ENCODE measurements around the gene FARSA.
"Not testable (repeated sequence)": the region's sequence is repeated elsewhere in the genome, so short reads cannot be mapped to it uniquely, and the experiment has no call there.

The FARSA gene

DNA sequence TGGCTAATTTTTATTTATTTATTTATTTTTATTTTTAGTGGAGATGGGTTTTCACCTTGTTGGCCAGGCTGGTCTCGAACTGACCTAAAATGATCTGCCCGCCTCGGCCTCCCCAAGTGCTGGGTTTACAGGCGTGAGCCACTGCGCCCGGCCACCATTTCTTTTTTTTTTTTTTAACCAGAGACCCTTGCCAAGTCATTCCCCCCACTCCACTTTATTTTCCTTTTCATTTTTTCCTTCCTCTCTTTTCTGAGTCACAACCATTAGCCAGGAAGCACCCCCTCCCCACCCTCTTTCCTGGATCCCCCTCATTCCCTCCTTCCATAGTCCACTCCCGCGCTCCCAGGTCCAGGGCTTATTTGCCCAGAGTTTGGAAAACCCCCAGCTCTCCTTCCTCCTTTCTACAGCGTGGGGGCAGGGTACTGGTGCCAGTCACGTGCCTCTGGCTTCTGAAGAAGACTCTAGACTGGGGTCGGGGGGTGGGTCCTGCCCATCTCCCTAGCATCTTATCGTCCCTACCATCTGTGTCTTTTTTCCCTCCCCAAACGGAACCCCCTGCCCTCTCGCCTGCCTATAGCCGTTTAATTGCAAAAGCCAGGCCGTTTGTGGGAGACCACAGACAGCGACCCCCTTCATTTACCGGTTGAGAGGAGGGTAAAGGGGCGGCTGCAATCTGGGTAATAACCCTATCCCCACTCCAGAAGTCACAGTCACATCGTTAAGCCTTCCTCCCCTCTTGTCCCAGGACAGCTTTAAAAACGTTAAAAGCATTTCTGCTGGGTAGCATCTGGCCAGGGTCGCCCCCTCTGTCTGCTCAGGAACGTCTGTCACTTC is 3.8 kb upstream of the FARSA start:
- DNase-seq: peak; percentile 68

DNA sequence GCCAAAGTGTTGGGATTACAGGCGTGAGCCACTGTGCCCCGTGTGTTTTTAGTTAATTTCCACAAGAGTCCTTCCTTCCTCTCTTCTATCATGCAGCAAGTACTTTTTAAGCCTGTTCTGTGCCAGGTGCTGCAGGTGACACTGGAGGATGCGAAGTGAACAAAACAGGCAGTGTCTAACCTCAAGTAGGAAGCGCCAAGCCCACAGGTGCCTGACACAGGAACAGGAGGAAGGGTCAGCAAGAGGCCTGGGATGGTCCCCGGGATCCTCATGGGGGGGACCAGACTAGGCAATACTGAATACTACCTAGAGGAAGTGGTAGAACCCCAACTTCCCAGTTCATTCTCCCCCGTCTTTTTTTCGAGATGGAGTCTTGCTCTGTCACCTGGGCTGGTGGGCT is 3.1 kb upstream of the FARSA start:
- peak; percentile 16 for DNase-seq

DNA sequence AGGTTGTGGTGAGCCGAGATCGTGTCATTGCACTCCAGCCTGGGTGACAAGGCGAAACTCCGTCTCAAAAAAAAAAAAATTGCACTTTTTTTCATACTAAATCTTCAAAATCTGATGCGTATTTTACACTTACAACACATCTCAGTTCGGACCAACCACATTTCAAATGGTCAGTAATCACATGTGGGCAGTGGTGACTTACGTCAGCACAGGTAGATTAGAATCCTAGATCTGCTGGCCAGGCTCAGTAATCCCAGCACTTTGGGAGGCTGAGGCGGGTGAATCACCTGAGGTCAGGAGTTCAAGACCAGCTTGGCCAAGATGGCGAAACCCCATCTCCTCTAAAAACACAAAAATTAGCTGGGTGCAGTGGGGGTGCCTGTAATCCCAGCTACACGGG is 1.6 kb upstream of the FARSA start:
- no peak for DNase-seq

DNA sequence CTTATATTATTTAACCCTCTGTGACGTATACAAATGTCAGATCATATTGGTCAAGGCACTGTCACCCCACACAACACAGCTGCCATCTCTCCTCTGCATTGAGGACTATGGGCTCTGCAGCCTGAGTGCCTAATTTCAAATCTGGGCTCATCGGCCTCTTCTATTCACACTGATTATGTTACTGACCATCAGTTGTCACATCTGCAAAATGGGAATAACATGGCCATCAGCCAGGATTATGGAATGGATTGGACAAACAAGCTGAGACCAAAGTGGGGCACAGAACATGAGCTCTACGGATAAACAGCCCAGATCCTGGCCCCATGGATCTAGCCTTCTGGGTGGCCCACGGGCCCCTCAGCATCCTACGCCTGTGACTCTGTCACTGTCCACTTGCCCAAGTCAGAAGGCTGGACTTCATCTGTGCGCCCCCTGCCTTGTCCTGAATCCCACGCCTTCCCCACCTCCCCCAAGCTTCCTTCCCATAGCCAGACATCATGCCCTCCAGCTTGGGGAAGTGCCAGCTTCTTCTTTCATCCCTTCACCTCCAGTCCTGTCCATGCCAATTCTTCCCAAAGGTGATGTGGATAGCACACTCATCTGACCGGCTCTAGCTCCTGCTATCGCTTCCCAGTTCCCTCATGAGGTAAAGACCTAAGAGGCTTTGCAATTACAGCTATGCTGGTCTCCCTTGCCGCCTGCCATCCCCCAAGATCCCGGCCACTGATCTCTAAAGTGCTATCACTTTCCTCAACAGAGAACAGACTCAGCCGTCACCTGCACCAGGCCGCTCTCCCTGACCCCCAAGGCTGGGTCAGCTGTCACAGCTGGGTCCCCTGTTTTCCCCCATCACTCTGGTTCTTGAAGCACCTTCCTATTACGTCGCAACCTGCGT is 872 bp downstream of the FARSA start:
- no peak for DNase-seq

DNA sequence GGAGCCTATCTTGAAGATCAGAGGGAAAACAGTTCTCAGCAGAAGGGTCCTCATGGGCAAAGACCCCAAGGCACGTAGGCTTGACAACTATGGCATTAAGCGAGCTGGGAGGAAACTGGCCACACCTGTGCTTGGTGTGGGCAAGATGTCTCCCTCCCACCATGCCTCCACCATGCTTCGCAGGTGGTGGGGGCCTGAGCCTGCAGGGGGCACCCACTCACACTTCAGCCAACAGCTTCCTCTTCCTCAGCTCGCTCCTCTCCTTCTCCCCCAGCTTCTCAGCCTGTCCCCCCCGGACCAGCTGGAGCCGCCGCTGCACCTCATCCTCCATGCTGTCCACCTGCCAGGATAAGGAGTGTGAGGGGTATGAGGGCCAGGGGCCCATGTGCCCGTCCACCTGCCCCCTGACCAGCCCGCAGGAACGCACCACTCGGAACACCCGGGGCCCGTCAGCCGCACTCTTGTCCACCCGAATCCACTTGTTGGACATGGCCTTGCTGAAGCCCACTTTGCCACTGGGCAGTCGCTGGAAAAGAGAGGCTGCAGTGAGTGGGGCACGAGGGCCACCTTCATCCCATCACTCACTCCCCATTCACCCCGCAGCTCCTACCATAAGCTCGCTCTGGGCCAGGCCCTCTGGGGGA is 3.4 kb downstream of the FARSA start:
- DNase-seq: no peak

DNA sequence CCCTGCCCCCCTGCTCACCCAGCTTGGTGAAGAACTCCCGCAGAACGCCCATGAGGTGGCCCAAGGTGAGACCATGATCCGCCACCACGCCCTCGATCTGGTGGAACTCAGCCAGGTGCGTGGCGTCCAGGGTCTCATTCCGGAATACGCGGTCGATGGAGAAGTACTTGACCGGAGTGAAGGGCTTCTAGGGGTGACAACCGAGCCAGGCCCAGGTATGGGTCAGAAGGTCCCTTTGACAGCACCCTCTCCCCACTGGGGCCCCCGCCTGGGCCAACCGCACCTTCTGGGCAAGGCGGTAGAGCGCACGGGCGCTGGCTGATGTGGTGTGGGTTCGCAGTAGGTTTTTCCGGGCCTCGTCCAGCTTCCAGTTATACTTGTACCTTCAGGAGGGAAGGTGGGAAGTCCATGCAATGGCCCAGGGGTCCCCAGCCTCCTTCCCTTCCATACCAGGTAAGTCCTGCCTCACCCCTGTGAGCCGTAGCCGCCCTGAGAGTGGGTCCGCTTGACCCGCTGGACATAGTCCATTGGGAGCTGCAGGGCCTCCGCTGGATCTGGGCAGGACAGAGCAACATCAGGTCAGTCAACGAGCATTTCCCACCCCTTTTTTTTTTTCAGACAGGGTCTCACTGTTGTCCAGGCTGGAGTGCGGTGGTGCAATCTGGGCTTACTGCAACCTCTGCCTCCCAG is 8.7 kb downstream of the FARSA start:
- DNase-seq: no peak

DNA sequence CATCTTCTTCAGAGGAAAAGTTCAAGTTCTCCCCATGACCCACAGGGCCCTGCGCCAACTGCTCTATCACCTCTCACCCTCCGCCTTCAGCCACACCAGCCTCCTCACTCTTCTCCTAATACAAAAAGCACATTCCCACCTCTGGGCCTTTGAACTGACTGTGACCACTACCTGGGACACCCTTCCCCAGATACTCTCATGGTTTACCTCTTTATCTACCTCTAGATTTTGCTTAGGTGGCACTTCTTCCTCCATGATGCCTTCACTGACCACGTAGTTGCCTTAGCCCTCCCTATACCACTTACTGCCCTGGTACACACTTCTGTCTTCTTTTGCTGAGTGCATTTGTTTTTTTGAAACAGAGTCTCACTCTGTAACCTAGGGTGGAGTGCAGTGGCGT is 10.6 kb downstream of the FARSA start:
- DNase-seq: no peak

DNA sequence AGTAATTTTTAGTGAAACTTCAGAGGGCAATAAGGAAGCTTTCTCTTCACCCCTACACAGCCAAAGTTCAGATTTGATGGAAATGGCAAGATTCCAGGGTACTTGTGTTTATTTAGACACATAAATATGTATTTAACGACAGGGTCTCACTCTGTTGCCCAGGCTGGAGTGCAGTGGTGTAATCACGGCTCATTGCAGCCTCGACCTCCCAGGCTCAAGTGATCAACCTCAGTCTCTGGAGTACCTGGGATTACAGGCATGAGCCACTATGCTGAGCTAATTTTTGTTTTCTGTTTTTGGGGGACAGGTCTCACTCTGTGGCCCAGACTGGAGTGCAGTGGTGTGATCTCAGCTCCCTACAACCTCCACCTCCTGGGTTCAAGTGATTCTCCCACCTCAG is 12.5 kb downstream of the FARSA start:
- no peak for DNase-seq

DNA sequence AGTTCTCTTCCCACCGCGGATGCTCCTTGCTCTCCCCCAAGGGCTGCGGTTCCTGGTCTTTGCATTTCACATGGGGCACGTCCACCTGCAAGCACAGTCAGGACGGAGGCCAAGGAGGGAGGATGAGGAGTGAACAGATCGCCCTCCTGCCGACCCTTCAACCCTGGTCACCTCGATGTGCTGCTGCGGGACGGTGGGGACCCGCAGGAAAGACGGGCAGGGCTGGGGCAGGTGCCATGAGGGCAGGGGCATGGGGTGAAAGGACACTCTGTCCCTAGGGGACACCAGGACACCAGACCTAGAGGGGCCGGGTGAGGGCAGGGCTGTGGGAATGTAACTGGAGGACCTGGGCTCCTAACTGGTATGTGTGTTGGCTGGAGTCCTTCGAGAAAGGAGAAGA is 15.3 kb downstream of the FARSA start:
- DNase-seq: no peak

DNA sequence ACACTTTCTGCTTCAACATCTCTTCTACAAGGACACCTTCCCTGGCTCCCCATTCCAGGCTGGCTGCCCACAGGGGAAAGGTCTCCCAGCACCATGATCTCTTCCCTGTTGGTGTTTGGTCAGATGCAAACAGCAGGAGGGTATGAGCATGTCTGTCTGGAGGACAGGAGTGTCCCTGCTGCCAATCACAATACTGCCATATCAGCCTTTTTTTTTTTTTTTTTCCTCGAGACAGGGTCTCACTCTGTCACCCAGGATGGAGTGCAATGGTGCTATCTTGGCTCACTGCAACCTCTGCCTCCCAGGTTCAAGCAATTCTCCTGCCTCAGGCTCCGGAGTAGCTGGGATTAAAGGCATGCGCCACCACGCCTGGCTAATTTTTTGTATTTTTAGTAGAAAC is 17.7 kb downstream of the FARSA start:
- not testable (repeated sequence) for DNase-seq

DNA sequence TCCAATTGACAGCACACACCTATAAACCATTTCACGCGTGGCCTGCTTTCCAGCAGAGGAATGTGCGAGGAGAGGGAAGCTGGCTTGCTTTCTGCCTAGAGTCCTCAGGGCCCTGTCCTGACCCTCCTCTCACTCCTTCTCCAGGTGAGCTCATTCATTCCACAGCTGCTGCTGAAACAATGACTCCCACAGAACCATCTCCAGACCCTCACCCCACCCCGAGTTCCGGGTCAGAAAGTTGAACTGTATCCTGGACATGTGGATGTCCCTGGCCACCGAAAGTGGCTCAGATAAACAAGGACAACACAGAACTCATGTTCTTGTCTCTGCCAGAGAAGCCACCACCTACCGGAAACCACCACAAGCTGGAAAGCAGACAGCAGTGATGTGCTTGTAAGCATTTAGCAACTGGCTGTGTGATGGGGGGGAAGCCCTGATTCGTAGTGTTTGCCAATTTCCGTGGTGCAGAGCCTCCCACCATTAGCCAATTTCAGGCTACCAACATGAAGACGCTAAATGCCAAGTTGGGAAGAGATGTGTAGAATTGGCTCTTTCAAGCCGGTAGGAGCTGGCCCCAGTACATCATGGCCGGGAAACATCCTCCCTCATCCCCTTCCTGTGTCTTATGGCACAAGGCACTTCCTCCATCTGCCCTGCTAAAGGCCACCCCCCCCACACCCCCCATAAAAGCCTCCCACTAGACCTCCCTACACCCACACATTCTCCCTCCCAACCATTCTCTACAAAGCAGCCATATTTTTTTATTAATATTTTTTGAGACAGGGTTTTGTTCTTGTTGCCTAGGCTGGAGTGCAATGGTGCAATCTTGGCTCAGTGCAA is 19.4 kb downstream of the FARSA start:
- DNase-seq: no peak

DNA sequence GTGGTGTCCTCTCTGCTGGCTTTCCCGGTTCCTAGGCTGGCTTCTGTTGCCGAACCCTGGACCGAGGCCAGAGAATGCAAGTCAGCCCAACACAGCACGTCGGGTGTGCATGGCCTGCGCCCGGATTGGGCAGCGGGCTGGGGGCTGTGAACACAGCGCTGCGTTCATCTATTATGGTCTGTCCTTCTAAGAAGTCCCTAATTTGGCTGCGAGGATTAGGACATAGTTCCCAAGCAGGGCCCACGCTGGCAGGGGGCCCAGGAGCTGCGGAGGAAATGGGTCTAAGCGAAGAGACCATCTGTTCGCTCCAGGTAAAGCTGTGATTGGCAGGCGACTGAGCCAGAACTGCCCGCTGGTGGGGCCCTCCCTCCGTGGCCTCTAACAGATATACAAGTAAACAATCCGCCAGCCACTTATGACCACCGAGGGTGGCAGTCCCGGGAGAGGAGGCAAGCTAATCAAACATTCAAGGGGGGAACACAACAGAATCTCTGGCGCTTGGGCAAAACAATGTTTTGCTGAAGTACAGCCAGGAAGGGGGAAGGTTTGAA is 20.4 kb downstream of the FARSA start:
- peak; percentile 91 for DNase-seq

DNA sequence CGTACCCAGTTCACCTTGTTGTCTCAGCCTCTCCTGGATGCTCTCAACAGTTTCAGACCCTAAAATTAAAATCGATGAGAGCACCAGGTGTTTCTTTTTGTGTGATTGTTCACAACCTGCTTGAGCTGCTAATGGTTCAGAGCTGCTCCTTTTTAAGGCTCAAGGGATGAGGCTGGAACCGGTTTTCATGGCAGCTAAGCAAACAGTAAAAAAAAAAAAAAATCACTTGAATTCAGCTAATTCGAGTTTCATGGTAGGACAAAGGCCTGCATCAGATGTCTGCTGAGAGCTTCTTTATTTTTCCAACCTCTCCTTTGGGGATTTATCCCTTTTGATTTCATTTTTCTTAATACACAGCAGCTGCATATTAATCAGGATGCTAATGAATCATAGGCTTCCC is 20.9 kb downstream of the FARSA start:
- DNase-seq: peak; percentile 94

DNA sequence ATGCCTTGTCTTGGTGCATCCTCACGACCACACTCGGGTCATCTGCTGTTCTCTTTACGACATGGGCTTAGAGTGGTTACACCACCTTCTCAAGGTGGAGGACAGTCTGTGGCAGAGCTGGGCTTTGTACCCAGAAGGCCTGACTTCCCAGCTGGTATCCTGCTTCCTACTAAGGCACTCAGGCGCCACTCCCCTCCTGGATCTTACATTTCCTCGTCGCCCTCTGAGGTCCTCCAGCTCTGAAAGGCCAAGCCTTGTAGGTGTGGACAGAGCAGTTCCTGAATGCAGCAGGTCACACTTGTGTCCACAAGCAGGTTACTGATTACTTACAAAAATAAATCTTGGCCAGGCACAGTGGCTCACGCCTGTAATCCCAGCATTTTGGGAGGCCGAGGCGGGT is 26.3 kb downstream of the FARSA start:
- DNase-seq: no peak

DNA sequence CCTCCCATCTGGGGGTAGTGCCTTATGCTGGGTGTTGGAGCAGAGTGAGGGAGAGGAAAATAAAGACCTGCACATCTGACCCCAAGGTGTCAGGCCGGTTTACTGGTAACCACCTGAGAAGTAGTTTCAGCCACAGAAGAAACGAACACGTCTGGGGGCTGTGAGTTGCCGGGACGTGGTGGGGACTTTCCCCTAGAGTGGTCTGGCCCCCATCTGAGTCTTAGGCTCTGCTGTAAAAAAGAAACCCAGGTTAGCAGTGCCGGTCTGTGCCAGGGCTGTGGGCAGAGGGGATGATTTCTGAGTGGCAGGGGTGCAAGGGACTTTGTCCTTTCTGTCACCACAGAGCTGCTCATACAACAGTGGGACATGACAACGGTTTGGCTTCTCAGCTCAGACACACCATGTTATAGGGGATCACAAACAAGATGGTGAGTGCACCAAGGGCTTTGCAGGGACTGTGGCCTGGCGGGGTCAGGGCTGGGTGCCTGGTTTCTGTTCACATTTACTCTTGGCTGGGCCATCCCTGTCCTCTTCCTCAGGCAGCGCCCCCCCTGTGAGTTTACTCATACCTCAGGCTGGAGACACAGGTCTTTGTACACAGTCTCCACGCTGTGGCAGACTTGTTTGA is 33.5 kb downstream of the FARSA start:
- no peak for DNase-seq

DNA sequence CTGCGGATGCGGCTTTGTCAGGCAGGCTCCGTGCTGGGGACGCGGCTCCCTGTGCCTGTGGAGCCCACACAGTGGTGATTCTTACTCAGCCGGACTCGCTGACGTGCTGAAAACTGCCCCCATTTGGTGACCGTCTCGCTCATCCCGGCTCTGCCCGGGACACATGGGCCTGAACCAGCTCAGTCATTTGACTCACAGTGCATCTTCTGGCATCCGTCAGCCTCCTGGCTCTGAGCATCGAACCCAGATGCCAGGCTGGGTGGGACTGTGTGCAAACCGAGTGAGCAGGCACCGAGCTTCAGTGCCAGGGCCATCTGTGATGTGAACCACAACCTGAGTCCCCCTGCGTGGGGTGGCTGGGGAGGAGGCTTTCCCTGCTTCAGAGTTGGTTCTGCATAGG is 37.1 kb downstream of the FARSA start:
- no peak for DNase-seq

DNA sequence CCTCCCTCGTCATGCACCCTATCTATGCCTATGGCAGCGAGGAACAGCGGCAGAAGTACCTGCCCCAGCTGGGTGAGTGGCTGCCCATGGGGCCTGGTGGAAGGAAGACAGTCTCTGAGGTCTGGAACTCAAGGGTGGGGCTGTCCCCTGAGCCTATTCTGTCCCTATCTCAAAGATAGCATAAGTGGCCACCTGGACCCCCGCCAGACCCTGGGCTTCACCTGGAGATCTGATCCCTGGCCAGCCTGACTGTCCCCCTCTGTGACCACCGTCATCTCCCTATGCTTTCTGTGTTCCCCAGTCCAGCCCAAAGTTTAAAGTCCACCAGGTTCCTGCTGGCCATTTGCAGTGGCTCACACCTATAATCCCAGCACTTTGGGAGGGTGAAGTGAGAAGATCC is 39.9 kb downstream of the FARSA start:
- no peak for DNase-seq

DNA sequence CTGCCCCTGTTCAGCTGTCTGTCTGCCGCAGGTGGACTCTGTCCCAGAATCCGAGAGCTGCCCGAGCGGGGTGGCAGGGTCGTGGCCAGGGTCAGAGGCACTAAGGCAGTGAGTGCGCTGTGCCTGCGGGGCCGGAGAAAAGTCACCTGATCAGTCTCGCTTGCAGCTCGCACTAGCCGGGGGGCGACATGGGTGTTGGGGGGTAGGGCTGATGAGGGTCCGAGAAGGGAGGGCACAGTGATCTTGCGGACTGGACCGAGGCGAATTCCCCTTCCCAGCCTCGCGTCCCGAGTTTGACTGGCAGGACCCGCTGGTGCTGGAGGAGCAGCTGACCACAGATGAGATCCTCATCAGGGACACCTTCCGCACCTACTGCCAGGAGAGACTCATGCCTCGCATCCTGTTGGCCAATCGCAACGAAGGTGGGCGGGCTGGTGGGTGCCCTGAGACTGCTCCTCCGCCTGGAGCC is 41.9 kb downstream of the FARSA start:
- no peak for DNase-seq

DNA sequence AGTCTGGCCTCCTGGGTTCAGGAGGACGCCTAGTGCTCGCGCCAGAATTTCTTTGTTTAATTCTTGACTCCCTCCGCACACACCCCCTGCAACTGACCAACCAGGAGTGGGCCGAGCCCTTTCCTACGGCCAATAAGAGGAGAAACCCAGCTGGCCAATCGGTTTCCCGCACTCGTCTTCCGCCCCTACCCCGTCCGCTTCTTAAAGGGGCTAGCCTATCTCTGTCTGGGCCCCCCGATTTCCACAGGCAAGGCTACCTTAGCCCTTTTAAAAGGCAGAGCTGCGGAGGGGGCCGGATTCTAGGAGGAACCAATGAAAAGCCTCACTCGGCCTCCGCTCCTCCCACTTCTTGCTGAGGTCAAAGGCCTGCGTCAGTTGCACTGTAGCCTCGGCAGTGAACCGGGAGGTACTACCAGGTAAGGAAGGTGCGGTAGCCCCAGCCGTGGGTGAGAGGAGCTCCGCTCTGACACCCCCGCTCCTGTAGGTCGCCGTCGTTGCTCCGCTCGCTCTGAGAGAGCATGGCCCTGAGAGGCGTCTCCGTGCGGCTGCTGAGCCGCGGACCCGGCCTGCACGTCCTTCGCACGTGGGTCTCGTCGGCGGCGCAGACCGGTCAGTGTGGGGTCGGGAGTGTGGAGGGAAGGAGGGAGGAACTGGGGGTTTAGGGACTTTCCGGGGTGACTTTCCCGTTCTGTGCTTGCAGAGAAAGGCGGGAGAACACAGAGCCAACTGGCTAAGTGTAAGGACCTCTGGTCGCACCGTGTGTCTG is 42.5 kb downstream of the FARSA start, which contains the start of gene GCDH:
GCDH (plus strand) TSS at position 374 of the 766 bp plus-strand sequence; CDS start at position 519, 145 bp downstream.
- DNase-seq: peak; percentile 99

DNA sequence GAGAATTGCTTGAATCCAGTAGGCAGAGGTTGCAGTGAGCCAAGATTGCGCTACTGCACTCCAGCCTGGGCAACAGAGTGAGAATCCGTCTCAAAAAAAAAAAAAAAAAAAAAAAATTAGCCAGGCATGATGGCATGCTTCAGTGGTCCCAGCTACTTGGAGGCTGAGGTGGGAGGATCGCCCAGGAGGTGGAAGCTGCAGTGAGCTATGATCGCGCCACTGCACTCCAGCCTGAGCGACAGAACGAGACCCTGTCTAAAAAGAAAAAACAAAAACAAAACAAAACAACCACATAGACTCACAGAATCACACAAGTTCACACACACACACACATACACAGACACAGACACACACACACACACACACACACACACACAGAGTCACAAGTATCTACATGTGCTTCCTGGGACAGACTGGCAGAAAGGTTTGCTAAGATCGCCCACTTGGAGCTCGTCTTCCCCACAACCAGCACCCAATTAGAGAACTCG is 43.2 kb downstream of the FARSA start:
- not testable (repeated sequence) for DNase-seq
